ENCODE measurements around the gene CAPN15.
A peak's percentile ranks its signal among the peaks of the same experiment; 100 is the strongest.

CAPN15 gene

GRCh38 chr16:519841-520687, 7.4 kb upstream of the CAPN15 start:
- H3K27me3 ChIP-seq (ENCODE audit: insufficient read depth, low read length), result no peaks in the 10 kb centered on the region
- H3K4me3 ChIP-seq (ENCODE audit: low read depth, low read length), result no peak overlapping the region
- H3K79me2 ChIP-seq (ENCODE audit: control insufficient read depth, insufficient read depth, low read length, unreplicated experiment), result peaks cover 8% of the 10 kb centered on the region
- H3K36me3 ChIP-seq (ENCODE audit: insufficient read depth, low read length), result 0 out of 2 replicates have a peak, but pooled peaks cover 4% of the 10 kb centered on the region
- no peak overlapping the region for H2AFZ ChIP-seq (ENCODE audit: low read length, unreplicated experiment)
- H3K4me1 ChIP-seq (ENCODE audit: control insufficient read depth, insufficient read depth, low read length, unreplicated experiment), result peaks cover 13% of the 10 kb centered on the region
- H3K27ac ChIP-seq (ENCODE audit: low read depth, low read length), result no peak overlapping the region

- Histone ChIP-seq H3K27me3 (ENCODE audit: insufficient read depth, low read length) (no peaks in the 10 kb centered on the region), H3K36me3 (ENCODE audit: insufficient read depth, low read length) (0 out of 2 replicates have a peak, but pooled peaks cover 4% of the 10 kb centered on the region), H3K79me2 (ENCODE audit: control insufficient read depth, insufficient read depth, low read length, unreplicated experiment) (peaks cover 9% of the 10 kb centered on the region), H2AFZ (ENCODE audit: low read length, unreplicated experiment) (no peak overlapping the region), H3K27ac (ENCODE audit: low read depth, low read length) (no peak overlapping the region), H3K4me1 (ENCODE audit: control insufficient read depth, insufficient read depth, low read length, unreplicated experiment) (peaks cover 19% of the 10 kb centered on the region), H3K4me3 (ENCODE audit: low read depth, low read length) (no peak overlapping the region)
Observed at GRCh38 chr16:520847-521246, 6.7 kb upstream of the CAPN15 start.

- Histone ChIP-seq H3K4me1 (ENCODE audit: control insufficient read depth, insufficient read depth, low read length, unreplicated experiment) (peaks cover 23% of the 10 kb centered on the region), H3K79me2 (ENCODE audit: control insufficient read depth, insufficient read depth, low read length, unreplicated experiment) (peaks cover 17% of the 10 kb centered on the region), H3K36me3 (ENCODE audit: insufficient read depth, low read length) (0 out of 2 replicates have a peak, but pooled peaks cover 4% of the 10 kb centered on the region), H3K27ac (ENCODE audit: low read depth, low read length) (no peak overlapping the region), H3K27me3 (ENCODE audit: insufficient read depth, low read length) (no peaks in the 10 kb centered on the region), H2AFZ (ENCODE audit: low read length, unreplicated experiment) (no peak overlapping the region), H3K4me3 (ENCODE audit: low read depth, low read length) (no peak overlapping the region)
Observed at GRCh38 chr16:521381-522210, 5.9 kb upstream of the CAPN15 start.

- Histone ChIP-seq H3K36me3 (ENCODE audit: insufficient read depth, low read length) (0 out of 2 replicates have a peak, but pooled peaks cover 4% of the 10 kb centered on the region), H3K79me2 (ENCODE audit: control insufficient read depth, insufficient read depth, low read length, unreplicated experiment) (peaks cover 20% of the 10 kb centered on the region), H3K4me3 (ENCODE audit: low read depth, low read length) (no peak overlapping the region), H3K27ac (ENCODE audit: low read depth, low read length) (no peak overlapping the region), H3K27me3 (ENCODE audit: insufficient read depth, low read length) (no peaks in the 10 kb centered on the region), H2AFZ (ENCODE audit: low read length, unreplicated experiment) (no peak overlapping the region), H3K4me1 (ENCODE audit: control insufficient read depth, insufficient read depth, low read length, unreplicated experiment) (peaks cover 23% of the 10 kb centered on the region)
Observed at GRCh38 chr16:522320-523096, 5.0 kb upstream of the CAPN15 start.

- no peak overlapping the region for H2AFZ ChIP-seq (ENCODE audit: low read length, unreplicated experiment)
Observed at GRCh38 chr16:523097-523741, 4.3 kb upstream of the CAPN15 start.

GRCh38 chr16:524274-525040, 3.1 kb upstream of the CAPN15 start:
- Histone ChIP-seq H3K27me3 (ENCODE audit: insufficient read depth, low read length) (no peaks in the 10 kb centered on the region), H3K79me2 (ENCODE audit: control insufficient read depth, insufficient read depth, low read length, unreplicated experiment) (peaks cover 34% of the 10 kb centered on the region), H3K36me3 (ENCODE audit: insufficient read depth, low read length) (0 out of 2 replicates have a peak, but pooled peaks cover 2% of the 10 kb centered on the region), H3K4me3 (ENCODE audit: low read depth, low read length) (no peak overlapping the region), H3K4me1 (ENCODE audit: control insufficient read depth, insufficient read depth, low read length, unreplicated experiment) (peaks cover 29% of the 10 kb centered on the region), H2AFZ (ENCODE audit: low read length, unreplicated experiment) (no peak overlapping the region), H3K27ac (ENCODE audit: low read depth, low read length) (no peak overlapping the region)

More at GRCh38 chr16:523097-523741, 4.3 kb upstream of the CAPN15 start:
- H3K27ac ChIP-seq (ENCODE audit: low read depth, low read length), result no peak overlapping the region
- H3K27me3 ChIP-seq (ENCODE audit: insufficient read depth, low read length), result no peaks in the 10 kb centered on the region
- H3K36me3 ChIP-seq (ENCODE audit: insufficient read depth, low read length), result 0 out of 2 replicates have a peak, but pooled peaks cover 4% of the 10 kb centered on the region
- H3K79me2 ChIP-seq (ENCODE audit: control insufficient read depth, insufficient read depth, low read length, unreplicated experiment), result peaks cover 21% of the 10 kb centered on the region
- H3K4me3 ChIP-seq (ENCODE audit: low read depth, low read length), result no peak overlapping the region
- peaks cover 23% of the 10 kb centered on the region for H3K4me1 ChIP-seq (ENCODE audit: control insufficient read depth, insufficient read depth, low read length, unreplicated experiment)

GRCh38 chr16:525123-525519, 2.4 kb upstream of the CAPN15 start:
- Histone ChIP-seq H3K36me3 (ENCODE audit: insufficient read depth, low read length) (no peaks in the 10 kb centered on the region), H3K27me3 (ENCODE audit: insufficient read depth, low read length) (no peaks in the 10 kb centered on the region), H3K4me1 (ENCODE audit: control insufficient read depth, insufficient read depth, low read length, unreplicated experiment) (peaks cover 35% of the 10 kb centered on the region), H3K27ac (ENCODE audit: low read depth, low read length) (peak overlapping the region; percentile 70), H3K4me3 (ENCODE audit: low read depth, low read length) (peak overlapping the region; percentile 46), H2AFZ (ENCODE audit: low read length, unreplicated experiment) (no peak overlapping the region), H3K79me2 (ENCODE audit: control insufficient read depth, insufficient read depth, low read length, unreplicated experiment) (peaks cover 40% of the 10 kb centered on the region)

GRCh38 chr16:525520-526180, 1.9 kb upstream of the CAPN15 start:
- H3K27ac ChIP-seq (ENCODE audit: low read depth, low read length), result peak overlapping the region; percentile 70
- no peaks in the 10 kb centered on the region for H3K27me3 ChIP-seq (ENCODE audit: insufficient read depth, low read length)
- peak overlapping the region; percentile 83 for H3K4me3 ChIP-seq (ENCODE audit: low read depth, low read length)
- no peaks in the 10 kb centered on the region for H3K36me3 ChIP-seq (ENCODE audit: insufficient read depth, low read length)
- H3K79me2 ChIP-seq (ENCODE audit: control insufficient read depth, insufficient read depth, low read length, unreplicated experiment), result peaks cover 46% of the 10 kb centered on the region
- H2AFZ ChIP-seq (ENCODE audit: low read length, unreplicated experiment), result no peak overlapping the region
- H3K4me1 ChIP-seq (ENCODE audit: control insufficient read depth, insufficient read depth, low read length, unreplicated experiment), result peaks cover 39% of the 10 kb centered on the region

Data from ACC112 (cell line).